Activated naive CD4-positive, alpha-beta T cell treated with anti-CD3 and anti-CD28 coated beads, Interleukin-2, amount 10 ng/mL, durations not matched to agents 7 days and 5 days (primary cell): ENCODE results near the gene RCAN1.

ENCODE experiments used
- CTCF ChIA-PET: fragments of 350-600 bp; sonication (Branson Sonifier 250); formaldehyde crosslinking; loops from one replicate; lab custom pipeline; 2021; ENCODE audit warnings: antibody characterized with exemption; lab: Charles Lee
- DNase-seq: peaks from one replicate; pipeline ENCODE4 v3.0.0-alpha.2; 2020
- H3K27ac Mint-ChIP-seq: one replicate; pipeline ENCODE4 v1.8.0; 2021; ENCODE audit warnings: mild to moderate bottlenecking, moderate library complexity, mixed read lengths
- H3K27me3 Mint-ChIP-seq: one replicate; pipeline ENCODE4 v1.8.0; 2021; ENCODE audit warnings: mild to moderate bottlenecking, mixed read lengths
- H3K36me3 Mint-ChIP-seq: one replicate; pipeline ENCODE4 v1.8.0; 2021; ENCODE audit warnings: mixed read lengths
- H3K4me1 Mint-ChIP-seq: one replicate; pipeline ENCODE4 v1.8.0; 2021; ENCODE audit warnings: mixed read lengths
- H3K4me3 Mint-ChIP-seq: one replicate; pipeline ENCODE4 v1.8.0; 2021; ENCODE audit warnings: mild to moderate bottlenecking, moderate library complexity, mixed read lengths
- H3K9me3 Mint-ChIP-seq: one replicate; pipeline ENCODE4 v1.8.0; 2021; ENCODE audit warnings: mixed read lengths

RCAN1 gene

GRCh38 chr21:34602061-34602460, 12.9 kb downstream of the RCAN1 start:
- H3K27me3 Mint-ChIP-seq = peaks cover 14% of the 10 kb centered on the region
- CTCF ChIA-PET = interaction anchor here (1.1 to 3.1 kb wide), 10 partner anchors 9 to 240 kb away, joined by 3 to 16 read pairs (median 6); no protein-coding TSS in a partner anchor
- no peaks in the 10 kb centered on the region for H3K9me3 Mint-ChIP-seq
- no peak overlapping the region for H3K27ac Mint-ChIP-seq
- H3K4me1 Mint-ChIP-seq = no peaks in the 10 kb centered on the region
- H3K36me3 Mint-ChIP-seq = no peaks in the 10 kb centered on the region
- DNase-seq = no peak
- H3K4me3 Mint-ChIP-seq = no peak overlapping the region

- CTCF ChIA-PET = no interaction called here
- H3K36me3 Mint-ChIP-seq = no peaks in the 10 kb centered on the region
- H3K27me3 Mint-ChIP-seq = peaks cover 14% of the 10 kb centered on the region
- H3K9me3 Mint-ChIP-seq = no peaks in the 10 kb centered on the region
- H3K27ac Mint-ChIP-seq = no peak overlapping the region
- no peak overlapping the region for H3K4me3 Mint-ChIP-seq
- DNase-seq = no peak
- no peaks in the 10 kb centered on the region for H3K4me1 Mint-ChIP-seq
These were observed 15.3 kb downstream of the RCAN1 start for GRCh38 chr21:34599534-34600101.

GRCh38 chr21:34598931-34599400, 15.9 kb downstream of the RCAN1 start:
- H3K9me3 Mint-ChIP-seq = no peaks in the 10 kb centered on the region

GRCh38 chr21:34597406-34597805, 17.5 kb downstream of the RCAN1 start:
- no peak for DNase-seq
- CTCF ChIA-PET = interaction anchor here (1.1 kb wide), 1 partner anchor 9 kb away, joined by 3 read pairs; no protein-coding TSS in a partner anchor
- H3K4me3 Mint-ChIP-seq = no peak overlapping the region
- H3K27ac Mint-ChIP-seq = no peak overlapping the region
- H3K9me3 Mint-ChIP-seq = no peaks in the 10 kb centered on the region
- peaks cover 7% of the 10 kb centered on the region for H3K27me3 Mint-ChIP-seq
- H3K36me3 Mint-ChIP-seq = no peaks in the 10 kb centered on the region
- no peaks in the 10 kb centered on the region for H3K4me1 Mint-ChIP-seq

More at GRCh38 chr21:34598931-34599400, 15.9 kb downstream of the RCAN1 start:
- Mint-ChIP-seq H3K36me3 (no peaks in the 10 kb centered on the region), H3K4me3 (no peak overlapping the region), H3K27ac (no peak overlapping the region), H3K27me3 (peaks cover 14% of the 10 kb centered on the region), H3K4me1 (no peaks in the 10 kb centered on the region)
- CTCF ChIA-PET = no interaction called here
- DNase-seq = no peak

- DNase-seq = no peak
- CTCF ChIA-PET = interaction anchor here (1.1 kb wide), 1 partner anchor 9 kb away, joined by 3 read pairs; no protein-coding TSS in a partner anchor
- H3K27me3 Mint-ChIP-seq = peaks cover 7% of the 10 kb centered on the region
- H3K9me3 Mint-ChIP-seq = no peaks in the 10 kb centered on the region
- no peak overlapping the region for H3K4me3 Mint-ChIP-seq
- H3K27ac Mint-ChIP-seq = no peak overlapping the region
- no peaks in the 10 kb centered on the region for H3K4me1 Mint-ChIP-seq
- H3K36me3 Mint-ChIP-seq = no peaks in the 10 kb centered on the region
These were observed 18.2 kb downstream of the RCAN1 start for GRCh38 chr21:34596561-34597271.

- DNase-seq = no peak
- no peak overlapping the region for H3K27ac Mint-ChIP-seq
- no peaks in the 10 kb centered on the region for H3K9me3 Mint-ChIP-seq
- H3K27me3 Mint-ChIP-seq = peaks cover 7% of the 10 kb centered on the region
- H3K4me1 Mint-ChIP-seq = no peaks in the 10 kb centered on the region
- CTCF ChIA-PET = no interaction called here
- H3K4me3 Mint-ChIP-seq = no peak overlapping the region
- H3K36me3 Mint-ChIP-seq = no peaks in the 10 kb centered on the region
These were observed 19.5 kb downstream of the RCAN1 start for GRCh38 chr21:34595457-34595856.

GRCh38 chr21:34594566-34595234, 20.2 kb downstream of the RCAN1 start:
- H3K27me3 Mint-ChIP-seq = no peaks in the 10 kb centered on the region
- H3K36me3 Mint-ChIP-seq = no peaks in the 10 kb centered on the region
- no peak overlapping the region for H3K27ac Mint-ChIP-seq
- no peaks in the 10 kb centered on the region for H3K9me3 Mint-ChIP-seq
- DNase-seq = no peak
- peaks cover 5% of the 10 kb centered on the region for H3K4me1 Mint-ChIP-seq
- CTCF ChIA-PET = no interaction called here
- H3K4me3 Mint-ChIP-seq = no peak overlapping the region

GRCh38 chr21:34593954-34594531, 20.9 kb downstream of the RCAN1 start:
- Mint-ChIP-seq H3K4me3 (no peak overlapping the region), H3K27me3 (no peaks in the 10 kb centered on the region), H3K9me3 (no peaks in the 10 kb centered on the region), H3K36me3 (no peaks in the 10 kb centered on the region), H3K27ac (no peak overlapping the region), H3K4me1 (peaks cover 5% of the 10 kb centered on the region)
- DNase-seq = no peak
- CTCF ChIA-PET = interaction anchor here (1.2 kb wide), 1 partner anchor 8 kb away, joined by 4 read pairs; no protein-coding TSS in a partner anchor

- H3K36me3 Mint-ChIP-seq = no peaks in the 10 kb centered on the region
- no peak overlapping the region for H3K4me3 Mint-ChIP-seq
- peaks cover 5% of the 10 kb centered on the region for H3K4me1 Mint-ChIP-seq
- H3K9me3 Mint-ChIP-seq = no peaks in the 10 kb centered on the region
- no peaks in the 10 kb centered on the region for H3K27me3 Mint-ChIP-seq
- no peak for DNase-seq
- CTCF ChIA-PET = interaction anchor here (1.2 kb wide), 1 partner anchor 9 kb away, joined by 4 read pairs; no protein-coding TSS in a partner anchor
- no peak overlapping the region for H3K27ac Mint-ChIP-seq
These were observed 21.5 kb downstream of the RCAN1 start for GRCh38 chr21:34593423-34593822.

- Mint-ChIP-seq H3K27me3 (no peaks in the 10 kb centered on the region), H3K4me1 (peaks cover 5% of the 10 kb centered on the region), H3K27ac (no peak overlapping the region), H3K9me3 (no peaks in the 10 kb centered on the region), H3K36me3 (no peaks in the 10 kb centered on the region), H3K4me3 (no peak overlapping the region)
- no peak for DNase-seq
- CTCF ChIA-PET = no interaction called here
These were observed 22.6 kb downstream of the RCAN1 start for GRCh38 chr21:34592120-34592955.

GRCh38 chr21:34590520-34590919, 24.4 kb downstream of the RCAN1 start:
- CTCF ChIA-PET = no interaction called here
- DNase-seq = no peak
- peaks cover 3% of the 10 kb centered on the region for H3K9me3 Mint-ChIP-seq
- H3K27me3 Mint-ChIP-seq = no peaks in the 10 kb centered on the region
- no peaks in the 10 kb centered on the region for H3K36me3 Mint-ChIP-seq
- no peak overlapping the region for H3K4me3 Mint-ChIP-seq
- peaks cover 5% of the 10 kb centered on the region for H3K4me1 Mint-ChIP-seq
- H3K27ac Mint-ChIP-seq = no peak overlapping the region

GRCh38 chr21:34589511-34590282, 25.2 kb downstream of the RCAN1 start:
- CTCF ChIA-PET = no interaction called here
- no peaks in the 10 kb centered on the region for H3K27me3 Mint-ChIP-seq
- H3K27ac Mint-ChIP-seq = no peak overlapping the region

More at GRCh38 chr21:34589511-34590282, 25.2 kb downstream of the RCAN1 start:
- DNase-seq = no peak
- Mint-ChIP-seq H3K4me1 (peaks cover 5% of the 10 kb centered on the region), H3K36me3 (no peaks in the 10 kb centered on the region), H3K9me3 (peaks cover 3% of the 10 kb centered on the region), H3K4me3 (no peak overlapping the region)
